IPS-18a (cell line): Measurements from ENCODE around the gene TMEM14A.
A peak's percentile ranks its signal among the peaks of the same experiment; 100 is the strongest.

Experiments used
- H3K27ac ChIP-seq: one replicate; pipeline ENCODE4 v1.5.1; 2013; ENCODE audit warnings: low read length
- H3K27me3 ChIP-seq: one replicate; pipeline ENCODE4 v1.6.1; 2013; ENCODE audit warnings: mild to moderate bottlenecking, low read length; ENCODE audit not compliant: control insufficient read depth, insufficient read depth
- H3K36me3 ChIP-seq: one replicate; pipeline ENCODE4 v1.6.1; 2013; ENCODE audit warnings: low read depth, low read length; ENCODE audit not compliant: control insufficient read depth
- H3K4me1 ChIP-seq: one replicate; pipeline ENCODE4 v1.6.1; 2013; ENCODE audit warnings: low read depth, low read length; ENCODE audit not compliant: control insufficient read depth
- H3K4me3 ChIP-seq: one replicate; pipeline ENCODE4 v1.5.1; 2013; ENCODE audit warnings: low read length
- H3K9ac ChIP-seq: one replicate; pipeline ENCODE4 v1.6.1; 2013; ENCODE audit warnings: mild to moderate bottlenecking, low read length, moderate library complexity
- H3K9me3 ChIP-seq: one replicate; pipeline ENCODE4 v1.6.1; 2013; ENCODE audit warnings: low read depth, low read length; ENCODE audit not compliant: control insufficient read depth

TMEM14A gene

DNA sequence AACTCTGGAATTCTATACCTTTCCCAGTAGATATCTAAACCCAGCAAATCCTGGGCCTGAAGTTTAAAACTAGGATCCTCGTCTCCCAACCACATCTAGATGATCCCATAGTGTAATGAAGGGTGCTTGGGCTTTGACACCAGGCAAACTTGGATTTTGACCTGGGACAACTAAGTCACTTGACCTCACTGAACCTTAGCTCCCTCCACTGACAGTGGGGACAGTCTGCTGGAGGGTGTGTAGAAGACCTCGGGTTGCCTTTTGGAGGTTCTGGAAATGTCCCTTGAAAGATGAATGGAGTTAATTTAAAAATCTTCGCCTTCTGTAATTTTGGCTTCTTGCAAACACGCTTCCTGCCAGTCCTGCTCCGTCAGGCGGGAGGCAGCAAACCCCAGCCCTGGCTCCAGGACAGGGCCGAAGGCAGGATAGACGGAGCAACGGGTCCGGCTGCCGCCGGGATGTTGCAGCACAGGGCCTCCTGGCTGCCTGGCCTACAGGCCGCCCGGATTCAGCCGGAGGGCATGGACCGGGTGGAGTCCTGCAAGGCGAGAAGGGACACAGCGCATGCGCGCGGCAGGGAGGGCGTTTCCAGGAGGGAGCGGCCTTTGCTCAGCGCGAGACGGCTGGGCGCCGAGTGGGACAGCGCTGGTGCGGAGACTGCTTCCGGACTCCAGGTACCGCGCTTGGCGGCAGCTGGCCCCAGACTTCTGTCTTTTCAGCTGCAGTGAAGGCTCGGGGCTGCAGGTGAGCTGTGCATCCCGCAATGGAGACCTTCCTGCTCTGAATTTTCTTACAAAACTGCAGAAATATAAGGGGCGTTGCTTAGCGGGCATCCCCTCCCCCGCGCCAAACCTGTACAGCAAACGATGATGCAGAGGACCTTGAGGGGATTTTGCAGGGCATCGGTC is at the start of gene TMEM14A:
TSS of gene TMEM14A (plus strand) at position 612 of the 908 bp plus-strand sequence. CDS start 5,990 bp downstream, outside the sequence.
- H3K4me3 ChIP-seq, result peak within 1 kb of the TSS; percentile 89
- peaks cover 17% of the 10 kb centered on the region for H3K4me1 ChIP-seq
- peaks cover 16% of the 10 kb centered on the region for H3K27me3 ChIP-seq
- no peak within 1 kb of the TSS for H3K27ac ChIP-seq
- H3K9ac ChIP-seq, result peak within 1 kb of the TSS; percentile 60
- no peaks in the 10 kb centered on the region for H3K36me3 ChIP-seq
- no peaks in the 10 kb centered on the region for H3K9me3 ChIP-seq

- Histone ChIP-seq H3K9me3 (no peaks in the 10 kb centered on the region), H3K4me1 (no peaks in the 10 kb centered on the region), H3K27ac (no peak overlapping the region), H3K4me3 (no peak overlapping the region), H3K36me3 (no peaks in the 10 kb centered on the region), H3K27me3 (no peaks in the 10 kb centered on the region), H3K9ac (no peak overlapping the region)
Observed at GRCh38 chr6:52621631-52622030, 49.3 kb upstream of the TMEM14A start.

GRCh38 chr6:52622810-52623209 is 48.1 kb upstream of the TMEM14A start:
- Histone ChIP-seq H3K4me3 (no peak overlapping the region), H3K9ac (no peak overlapping the region), H3K9me3 (no peaks in the 10 kb centered on the region), H3K4me1 (no peaks in the 10 kb centered on the region), H3K36me3 (no peaks in the 10 kb centered on the region), H3K27me3 (no peaks in the 10 kb centered on the region), H3K27ac (no peak overlapping the region)

GRCh38 chr6:52632011-52632410 is 38.9 kb upstream of the TMEM14A start:
- Histone ChIP-seq H3K9ac (no peak overlapping the region), H3K4me1 (no peaks in the 10 kb centered on the region)

GRCh38 chr6:52634211-52634610 is 36.7 kb upstream of the TMEM14A start:
- H3K27ac ChIP-seq, result no peak overlapping the region
- no peaks in the 10 kb centered on the region for H3K36me3 ChIP-seq
- H3K4me3 ChIP-seq, result no peak overlapping the region
- H3K4me1 ChIP-seq, result no peaks in the 10 kb centered on the region
- H3K27me3 ChIP-seq, result no peaks in the 10 kb centered on the region
- H3K9ac ChIP-seq, result no peak overlapping the region
- H3K9me3 ChIP-seq, result no peaks in the 10 kb centered on the region

More at GRCh38 chr6:52632011-52632410, 38.9 kb upstream of the TMEM14A start:
- no peak overlapping the region for H3K27ac ChIP-seq
- H3K9me3 ChIP-seq, result no peaks in the 10 kb centered on the region
- no peaks in the 10 kb centered on the region for H3K36me3 ChIP-seq
- no peaks in the 10 kb centered on the region for H3K27me3 ChIP-seq
- no peak overlapping the region for H3K4me3 ChIP-seq

- Histone ChIP-seq H3K9me3 (no peaks in the 10 kb centered on the region), H3K9ac (no peak overlapping the region), H3K27ac (no peak overlapping the region), H3K4me1 (peaks cover 2% of the 10 kb centered on the region), H3K4me3 (no peak overlapping the region), H3K36me3 (no peaks in the 10 kb centered on the region), H3K27me3 (no peaks in the 10 kb centered on the region)
Observed at GRCh38 chr6:52635049-52635577, 35.8 kb upstream of the TMEM14A start.

DNA sequence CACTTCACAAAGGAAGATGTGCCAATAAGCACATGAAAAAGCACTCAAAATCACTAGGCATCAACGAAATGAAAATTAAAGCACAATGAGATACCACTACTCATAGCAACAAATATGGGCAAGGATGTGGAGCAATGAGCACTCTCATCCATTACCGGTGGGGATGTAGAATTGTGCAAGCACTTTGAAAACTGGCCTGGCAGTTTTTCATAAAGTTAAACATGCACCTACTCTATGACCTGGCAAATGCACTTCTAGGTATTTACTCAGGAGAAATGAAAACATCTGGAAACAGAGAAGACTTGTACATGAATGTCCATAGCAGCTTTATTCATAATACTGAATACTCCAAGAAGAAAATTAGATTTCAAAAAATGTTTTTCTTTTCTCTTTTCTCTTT is 34.1 kb upstream of the TMEM14A start:
- no peak overlapping the region for H3K27ac ChIP-seq
- no peaks in the 10 kb centered on the region for H3K27me3 ChIP-seq
- H3K36me3 ChIP-seq, result no peaks in the 10 kb centered on the region
- no peak overlapping the region for H3K4me3 ChIP-seq
- no peaks in the 10 kb centered on the region for H3K9me3 ChIP-seq
- H3K4me1 ChIP-seq, result peaks cover 6% of the 10 kb centered on the region
- H3K9ac ChIP-seq, result no peak overlapping the region

- Histone ChIP-seq H3K4me3 (no peak overlapping the region), H3K9ac (no peak overlapping the region), H3K27ac (no peak overlapping the region), H3K27me3 (no peaks in the 10 kb centered on the region), H3K4me1 (peaks cover 6% of the 10 kb centered on the region), H3K36me3 (no peaks in the 10 kb centered on the region), H3K9me3 (no peaks in the 10 kb centered on the region)
Observed at GRCh38 chr6:52639493-52639892, 31.4 kb upstream of the TMEM14A start.

GRCh38 chr6:52640170-52640569 is 30.7 kb upstream of the TMEM14A start:
- H3K9ac ChIP-seq, result no peak overlapping the region
- no peak overlapping the region for H3K27ac ChIP-seq
- no peak overlapping the region for H3K4me3 ChIP-seq
- H3K9me3 ChIP-seq, result no peaks in the 10 kb centered on the region
- no peaks in the 10 kb centered on the region for H3K36me3 ChIP-seq
- peaks cover 6% of the 10 kb centered on the region for H3K4me1 ChIP-seq
- no peaks in the 10 kb centered on the region for H3K27me3 ChIP-seq

DNA sequence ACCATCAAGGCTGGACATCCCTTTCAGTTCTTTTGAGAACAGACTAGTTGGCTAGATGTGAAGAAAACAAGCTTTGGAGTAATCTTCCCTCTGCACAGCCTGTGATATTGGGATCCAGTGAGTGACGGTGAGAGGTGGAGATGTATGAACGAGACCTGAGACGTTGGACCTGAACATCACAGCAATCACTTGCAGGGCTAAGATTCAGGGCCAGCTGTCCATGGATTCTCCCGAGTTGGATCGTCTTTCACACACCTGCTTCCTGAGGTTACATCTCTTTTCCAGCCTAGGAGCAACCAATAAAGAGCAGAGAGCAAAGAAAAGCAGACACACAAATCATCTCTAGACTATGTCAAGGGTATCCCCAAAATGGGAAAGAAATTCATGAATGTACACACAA is 30.0 kb upstream of the TMEM14A start:
- Histone ChIP-seq H3K27me3 (no peaks in the 10 kb centered on the region), H3K36me3 (no peaks in the 10 kb centered on the region)

GRCh38 chr6:52641388-52641787 is 29.5 kb upstream of the TMEM14A start:
- Histone ChIP-seq H3K4me3 (no peak overlapping the region), H3K27me3 (no peaks in the 10 kb centered on the region), H3K4me1 (peaks cover 6% of the 10 kb centered on the region), H3K27ac (no peak overlapping the region), H3K9me3 (no peaks in the 10 kb centered on the region), H3K36me3 (no peaks in the 10 kb centered on the region), H3K9ac (no peak overlapping the region)

More for the DNA sequence above, 30.0 kb upstream of the TMEM14A start:
- H3K4me3 ChIP-seq, result no peak overlapping the region
- no peak overlapping the region for H3K9ac ChIP-seq
- H3K4me1 ChIP-seq, result peaks cover 6% of the 10 kb centered on the region
- no peak overlapping the region for H3K27ac ChIP-seq
- H3K9me3 ChIP-seq, result no peaks in the 10 kb centered on the region

DNA sequence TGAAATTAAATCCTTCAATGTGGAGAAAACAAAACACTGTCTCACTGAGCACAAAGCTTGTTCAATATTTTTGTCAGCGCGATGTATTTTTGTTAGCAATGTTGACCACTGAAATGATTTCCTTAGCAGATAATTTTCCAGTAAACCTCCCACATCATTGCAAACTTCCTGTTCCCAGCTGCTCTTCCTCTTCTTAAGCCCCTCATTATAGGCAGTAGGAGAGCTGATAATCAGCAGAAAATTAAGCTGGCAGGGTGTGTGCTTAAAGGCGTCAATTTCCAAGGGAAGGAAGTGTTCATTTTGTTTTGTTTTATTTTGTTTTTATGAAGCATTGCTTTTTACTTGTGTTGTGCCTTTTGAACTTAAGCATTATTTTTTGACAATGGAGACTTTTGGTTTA is 29.1 kb upstream of the TMEM14A start:
- H3K4me3 ChIP-seq, result no peak overlapping the region
- H3K9ac ChIP-seq, result no peak overlapping the region
- peaks cover 6% of the 10 kb centered on the region for H3K4me1 ChIP-seq
- H3K27ac ChIP-seq, result no peak overlapping the region
- no peaks in the 10 kb centered on the region for H3K9me3 ChIP-seq
- no peaks in the 10 kb centered on the region for H3K36me3 ChIP-seq
- no peaks in the 10 kb centered on the region for H3K27me3 ChIP-seq
